HEK293 (cell line): ENCODE data around the gene FDXR.

Experiments
- KLF1 ChIP-seq: fragments of 450-650 bp; formaldehyde crosslinking; IDR thresholded peaks from 2 replicates; pipeline ENCODE4 v1.5.1; 2016; ENCODE audit warnings: missing biosample characterization, missing genetic modification characterization
- REST ChIP-seq: fragments of 450-650 bp; formaldehyde crosslinking; IDR thresholded peaks from 2 replicates; pipeline ENCODE4 v1.5.1; 2016; ENCODE audit warnings: missing biosample characterization, missing genetic modification characterization
- ZBTB44 ChIP-seq: fragments of 450-650 bp; IDR thresholded peaks from 2 replicates; pipeline ENCODE4 v1.5.1; 2018; ENCODE audit warnings: missing biosample characterization, mild to moderate bottlenecking, missing genetic modification characterization
- ZNF501 ChIP-seq: fragments of 450-650 bp; formaldehyde crosslinking; IDR thresholded peaks from 2 replicates; pipeline ENCODE4 v1.5.1; 2016; ENCODE audit warnings: missing biosample characterization, missing genetic modification characterization
- TF ChIP-seq, protein P1 (sequence below): fragments of 450-650 bp; formaldehyde crosslinking; IDR thresholded peaks from 2 replicates; pipeline ENCODE4 v1.5.1; 2016; ENCODE audit warnings: missing biosample characterization, missing genetic modification characterization
- TF ChIP-seq, protein P2 (sequence below): fragments of 450-650 bp; formaldehyde crosslinking; conservative IDR thresholded peaks from 2 replicates; pipeline ENCODE4 v1.5.1; 2016; ENCODE audit warnings: low read depth, missing biosample characterization, missing genetic modification characterization

DNA sequence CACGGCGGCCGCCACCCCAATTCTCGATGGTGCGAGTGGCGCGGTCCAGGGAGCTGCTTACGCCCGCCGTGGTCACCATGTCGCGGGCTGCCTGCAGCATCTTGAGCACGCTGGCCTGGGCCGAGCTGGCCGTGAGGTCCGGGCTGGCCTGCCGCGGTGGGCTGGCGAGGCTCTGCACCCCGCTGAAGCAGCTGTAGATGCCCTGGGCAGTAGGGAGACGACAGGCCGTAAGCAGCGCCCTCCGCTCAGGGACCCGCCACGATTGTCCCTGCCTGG, 29.5 kb downstream of the FDXR start:
- TF ChIP-seq ZBTB44 (tag by site-specific recombination) (no peak), ZNF501 (no peak), KLF1 (tag by site-specific recombination) (no peak), REST (tag by site-specific recombination) (no peak)
- TF ChIP-seq, protein P1, sequence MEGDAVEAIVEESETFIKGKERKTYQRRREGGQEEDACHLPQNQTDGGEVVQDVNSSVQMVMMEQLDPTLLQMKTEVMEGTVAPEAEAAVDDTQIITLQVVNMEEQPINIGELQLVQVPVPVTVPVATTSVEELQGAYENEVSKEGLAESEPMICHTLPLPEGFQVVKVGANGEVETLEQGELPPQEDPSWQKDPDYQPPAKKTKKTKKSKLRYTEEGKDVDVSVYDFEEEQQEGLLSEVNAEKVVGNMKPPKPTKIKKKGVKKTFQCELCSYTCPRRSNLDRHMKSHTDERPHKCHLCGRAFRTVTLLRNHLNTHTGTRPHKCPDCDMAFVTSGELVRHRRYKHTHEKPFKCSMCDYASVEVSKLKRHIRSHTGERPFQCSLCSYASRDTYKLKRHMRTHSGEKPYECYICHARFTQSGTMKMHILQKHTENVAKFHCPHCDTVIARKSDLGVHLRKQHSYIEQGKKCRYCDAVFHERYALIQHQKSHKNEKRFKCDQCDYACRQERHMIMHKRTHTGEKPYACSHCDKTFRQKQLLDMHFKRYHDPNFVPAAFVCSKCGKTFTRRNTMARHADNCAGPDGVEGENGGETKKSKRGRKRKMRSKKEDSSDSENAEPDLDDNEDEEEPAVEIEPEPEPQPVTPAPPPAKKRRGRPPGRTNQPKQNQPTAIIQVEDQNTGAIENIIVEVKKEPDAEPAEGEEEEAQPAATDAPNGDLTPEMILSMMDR (tag by site-specific recombination) = no peak
- TF ChIP-seq, protein P2, sequence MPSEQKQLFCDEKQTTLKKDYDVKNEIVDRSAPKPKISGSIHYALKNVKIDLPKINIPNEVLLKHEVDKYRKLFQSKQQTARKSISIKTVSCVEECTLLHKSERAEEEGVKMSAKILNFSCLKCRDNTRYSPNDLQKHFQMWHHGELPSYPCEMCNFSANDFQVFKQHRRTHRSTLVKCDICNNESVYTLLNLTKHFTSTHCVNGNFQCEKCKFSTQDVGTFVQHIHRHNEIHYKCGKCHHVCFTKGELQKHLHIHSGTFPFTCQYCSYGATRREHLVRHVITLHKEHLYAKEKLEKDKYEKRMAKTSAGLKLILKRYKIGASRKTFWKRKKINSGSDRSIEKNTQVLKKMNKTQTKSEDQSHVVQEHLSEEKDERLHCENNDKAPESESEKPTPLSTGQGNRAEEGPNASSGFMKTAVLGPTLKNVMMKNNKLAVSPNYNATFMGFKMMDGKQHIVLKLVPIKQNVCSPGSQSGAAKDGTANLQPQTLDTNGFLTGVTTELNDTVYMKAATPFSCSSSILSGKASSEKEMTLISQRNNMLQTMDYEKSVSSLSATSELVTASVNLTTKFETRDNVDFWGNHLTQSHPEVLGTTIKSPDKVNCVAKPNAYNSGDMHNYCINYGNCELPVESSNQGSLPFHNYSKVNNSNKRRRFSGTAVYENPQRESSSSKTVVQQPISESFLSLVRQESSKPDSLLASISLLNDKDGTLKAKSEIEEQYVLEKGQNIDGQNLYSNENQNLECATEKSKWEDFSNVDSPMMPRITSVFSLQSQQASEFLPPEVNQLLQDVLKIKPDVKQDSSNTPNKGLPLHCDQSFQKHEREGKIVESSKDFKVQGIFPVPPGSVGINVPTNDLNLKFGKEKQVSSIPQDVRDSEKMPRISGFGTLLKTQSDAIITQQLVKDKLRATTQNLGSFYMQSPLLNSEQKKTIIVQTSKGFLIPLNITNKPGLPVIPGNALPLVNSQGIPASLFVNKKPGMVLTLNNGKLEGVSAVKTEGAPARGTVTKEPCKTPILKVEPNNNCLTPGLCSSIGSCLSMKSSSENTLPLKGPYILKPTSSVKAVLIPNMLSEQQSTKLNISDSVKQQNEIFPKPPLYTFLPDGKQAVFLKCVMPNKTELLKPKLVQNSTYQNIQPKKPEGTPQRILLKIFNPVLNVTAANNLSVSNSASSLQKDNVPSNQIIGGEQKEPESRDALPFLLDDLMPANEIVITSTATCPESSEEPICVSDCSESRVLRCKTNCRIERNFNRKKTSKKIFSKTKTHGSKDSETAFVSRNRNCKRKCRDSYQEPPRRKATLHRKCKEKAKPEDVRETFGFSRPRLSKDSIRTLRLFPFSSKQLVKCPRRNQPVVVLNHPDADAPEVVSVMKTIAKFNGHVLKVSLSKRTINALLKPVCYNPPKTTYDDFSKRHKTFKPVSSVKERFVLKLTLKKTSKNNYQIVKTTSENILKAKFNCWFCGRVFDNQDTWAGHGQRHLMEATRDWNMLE (tag by site-specific recombination) = no peak
